Muscle layer of duodenum (tissue), 2 donors: ENCODE measurements around the gene MROH8.
A peak's percentile ranks its signal among the peaks of the same experiment; 100 is the strongest.

Experiments
- H3K27ac ChIP-seq: one replicate; pipeline ENCODE4 v1.7.0; 2013; ENCODE audit warnings: mild to moderate bottlenecking, low read length
- H3K27me3 ChIP-seq: one replicate; pipeline ENCODE4 v1.7.0; 2013; ENCODE audit warnings: low read depth, mild to moderate bottlenecking, control low read depth, low read length
- H3K36me3 ChIP-seq, 2 donors: one replicate each; pipeline ENCODE4 v1.7.0; 2013; ENCODE audit warnings: low read length in 2 of 2, control low read depth in 1 of 2, mild to moderate bottlenecking in 1 of 2; ENCODE audit not compliant: insufficient read depth in 2 of 2, control insufficient read depth in 1 of 2
- H3K4me1 ChIP-seq, 2 donors: one replicate each; pipeline ENCODE4 v1.7.0; 2013; ENCODE audit warnings: low read length in 2 of 2, mild to moderate bottlenecking in 2 of 2, control low read depth in 1 of 2, moderate library complexity in 1 of 2; ENCODE audit not compliant: insufficient read depth in 2 of 2, control insufficient read depth in 1 of 2
- H3K4me3 ChIP-seq, 2 donors: one replicate each; pipeline ENCODE4 v1.7.0; 2013; ENCODE audit warnings: low read length in 2 of 2, low read depth in 1 of 2, mild to moderate bottlenecking in 1 of 2
- H3K9me3 ChIP-seq, 2 donors: one replicate each; pipeline ENCODE4 v1.7.0; 2013; ENCODE audit warnings: low read length in 2 of 2, control low read depth in 1 of 2, mild to moderate bottlenecking in 1 of 2; ENCODE audit not compliant: control insufficient read depth in 1 of 2
- donor health status: healthy.

Gene MROH8

DNA sequence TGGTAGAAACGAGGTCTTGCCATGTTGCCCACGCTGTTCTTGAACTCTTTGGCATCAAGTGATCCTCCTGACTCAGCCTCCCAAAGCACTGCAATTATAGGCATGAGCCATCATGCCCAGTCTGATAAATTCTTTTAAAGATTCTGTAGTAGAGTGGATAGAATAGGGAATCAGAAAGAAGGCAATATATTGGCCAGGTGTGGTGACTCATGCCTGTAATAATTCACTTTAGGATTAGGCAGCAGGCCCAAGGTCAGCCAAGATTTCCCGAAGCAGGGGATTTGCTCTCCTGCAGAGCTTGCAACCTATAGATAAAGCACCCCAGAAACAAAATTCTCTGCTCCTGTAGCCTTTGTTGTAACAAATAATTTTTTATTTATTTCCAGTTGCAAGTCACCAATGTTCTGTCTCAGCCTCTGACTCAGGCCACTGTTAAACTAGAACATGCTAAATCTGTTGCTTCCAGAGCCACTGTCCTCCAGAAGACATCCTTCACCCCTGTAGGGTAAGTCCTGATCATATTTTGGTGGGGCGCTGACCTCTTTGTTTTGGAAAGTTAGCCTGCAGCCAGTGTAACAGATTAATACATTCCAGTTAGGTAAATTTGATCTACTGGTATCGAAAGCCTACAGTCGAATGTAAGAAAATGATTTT, 30.4 kb upstream of the MROH8 start:
- no peak overlapping the region for H3K4me3 ChIP-seq
- H3K36me3 ChIP-seq: peaks cover 55 to 58% of the 10 kb centered on the region in 2 donors
- no peaks in the 10 kb centered on the region for H3K27me3 ChIP-seq
- H3K4me1 ChIP-seq: no peaks in the 10 kb centered on the region
- no peaks in the 10 kb centered on the region for H3K9me3 ChIP-seq
- H3K27ac ChIP-seq: no peak overlapping the region

DNA sequence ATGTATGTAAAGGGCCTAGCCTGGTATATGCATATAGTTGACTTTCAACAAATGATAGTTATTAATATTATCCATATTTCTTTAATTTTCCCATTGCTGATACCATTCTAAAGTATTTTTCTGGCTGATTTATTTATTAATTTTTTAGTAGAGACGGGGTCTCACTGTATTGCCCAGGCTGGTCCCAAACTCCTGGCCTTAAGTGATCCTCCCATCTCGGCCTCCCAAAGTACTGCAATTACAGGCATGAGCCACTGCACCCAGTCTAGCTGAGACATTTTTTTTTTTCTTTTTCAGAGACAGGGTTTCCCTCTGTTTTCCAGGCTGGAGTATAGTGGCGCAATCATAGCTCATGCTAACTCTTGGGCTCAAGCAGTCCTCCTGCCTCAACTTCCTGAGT, 29.8 kb upstream of the MROH8 start:
- no peaks in the 10 kb centered on the region for H3K9me3 ChIP-seq
- no peak overlapping the region for H3K4me3 ChIP-seq
- H3K27me3 ChIP-seq: no peaks in the 10 kb centered on the region
- H3K27ac ChIP-seq: no peak overlapping the region
- peaks cover 55 to 64% of the 10 kb centered on the region in 2 donors for H3K36me3 ChIP-seq
- no peaks in the 10 kb centered on the region for H3K4me1 ChIP-seq

DNA sequence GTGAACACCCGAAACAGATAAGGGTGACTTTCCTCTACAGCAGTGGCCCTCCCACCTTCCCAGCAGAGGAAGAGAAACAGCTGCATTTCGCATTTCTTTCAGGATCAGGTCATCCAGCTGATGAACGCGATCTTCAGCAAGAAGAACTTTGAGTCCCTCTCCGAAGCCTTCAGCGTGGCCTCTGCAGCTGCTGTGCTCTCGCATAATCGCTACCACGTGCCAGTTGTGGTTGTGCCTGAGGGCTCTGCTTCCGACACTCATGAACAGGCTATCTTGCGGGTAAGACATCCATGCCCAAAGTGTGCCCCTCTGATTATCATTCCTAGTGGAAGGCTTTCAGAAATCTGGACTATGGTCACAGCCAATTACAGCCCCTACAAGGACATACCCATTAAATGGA, 27.8 kb upstream of the MROH8 start:
- Histone ChIP-seq H3K27ac (no peak overlapping the region), H3K4me1 (peaks cover 0 to 4% of the 10 kb centered on the region in 2 donors), H3K27me3 (no peaks in the 10 kb centered on the region), H3K9me3 (no peaks in the 10 kb centered on the region), H3K36me3 (peaks cover 53 to 62% of the 10 kb centered on the region in 2 donors), H3K4me3 (no peak overlapping the region)

DNA sequence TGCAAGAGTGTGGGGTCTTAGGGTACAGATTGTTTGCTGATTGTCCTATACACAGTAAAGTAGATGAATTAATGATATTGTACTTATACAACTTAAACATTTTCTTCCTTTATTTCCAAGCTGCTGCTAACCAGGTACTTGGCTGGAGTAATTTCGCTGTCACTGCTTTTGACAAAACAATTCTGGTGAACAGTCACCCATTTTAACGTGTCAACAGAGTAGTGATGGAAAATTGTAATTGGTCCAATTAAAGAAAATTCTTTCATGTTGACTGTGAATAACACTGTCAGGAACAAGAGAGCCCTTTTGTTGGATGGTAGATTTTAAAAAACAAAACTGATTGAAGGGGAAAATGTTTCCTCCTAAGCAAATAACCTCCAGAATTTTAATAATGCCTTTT, 26.4 kb upstream of the MROH8 start:
- Histone ChIP-seq H3K27ac (no peak overlapping the region), H3K4me1 (peaks cover 0 to 4% of the 10 kb centered on the region in 2 donors), H3K4me3 (no peak overlapping the region), H3K9me3 (no peaks in the 10 kb centered on the region), H3K36me3 (peaks cover 56 to 67% of the 10 kb centered on the region in 2 donors), H3K27me3 (no peaks in the 10 kb centered on the region)

DNA sequence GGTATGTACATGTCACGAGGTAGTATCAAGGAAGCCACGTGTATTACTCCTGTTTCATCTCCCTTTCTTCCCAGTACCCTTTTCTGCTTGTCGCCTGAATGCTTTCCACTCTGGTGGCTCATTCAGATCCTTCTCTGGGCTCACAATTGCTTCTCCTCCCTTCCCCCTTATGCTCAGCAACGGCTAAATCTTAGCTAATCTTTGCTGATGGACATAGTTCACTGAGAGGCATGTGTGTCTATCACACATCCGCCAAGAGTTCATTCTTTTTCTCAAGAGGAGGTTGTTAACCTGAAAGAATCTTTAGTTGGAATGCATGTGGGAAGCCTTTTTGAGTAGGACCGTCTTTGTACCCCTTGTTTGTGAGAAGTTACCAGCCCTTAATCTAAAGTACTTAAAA, 25.8 kb upstream of the MROH8 start:
- Histone ChIP-seq H3K4me3 (no peak overlapping the region), H3K36me3 (peaks cover 62 to 73% of the 10 kb centered on the region in 2 donors), H3K27me3 (no peaks in the 10 kb centered on the region), H3K9me3 (no peaks in the 10 kb centered on the region), H3K4me1 (peaks cover 0 to 4% of the 10 kb centered on the region in 2 donors), H3K27ac (no peak overlapping the region)

DNA sequence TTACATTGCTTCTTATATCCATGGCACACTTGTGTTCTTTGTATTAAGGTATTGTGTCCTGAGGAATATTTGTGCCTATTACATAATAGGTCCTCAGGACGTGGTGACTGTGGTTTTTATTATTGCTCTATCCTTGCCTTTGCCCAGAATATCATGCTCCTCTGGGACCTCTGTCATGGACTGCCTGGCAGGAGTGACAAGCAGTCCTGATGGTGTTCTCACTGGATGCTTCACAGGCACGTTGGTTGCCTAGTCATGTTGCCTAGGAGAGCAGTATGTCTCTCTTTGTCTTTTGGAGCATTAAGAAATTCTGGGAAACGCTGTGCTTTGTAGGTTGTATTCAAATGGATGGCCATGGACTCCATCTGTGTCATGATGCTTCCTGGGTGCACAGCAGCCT, 24.7 kb upstream of the MROH8 start:
- no peak overlapping the region for H3K4me3 ChIP-seq
- peaks cover 61 to 69% of the 10 kb centered on the region in 2 donors for H3K36me3 ChIP-seq
- no peaks in the 10 kb centered on the region for H3K27me3 ChIP-seq
- no peak overlapping the region for H3K27ac ChIP-seq
- H3K4me1 ChIP-seq: peaks cover 0 to 4% of the 10 kb centered on the region in 2 donors
- H3K9me3 ChIP-seq: no peaks in the 10 kb centered on the region

DNA sequence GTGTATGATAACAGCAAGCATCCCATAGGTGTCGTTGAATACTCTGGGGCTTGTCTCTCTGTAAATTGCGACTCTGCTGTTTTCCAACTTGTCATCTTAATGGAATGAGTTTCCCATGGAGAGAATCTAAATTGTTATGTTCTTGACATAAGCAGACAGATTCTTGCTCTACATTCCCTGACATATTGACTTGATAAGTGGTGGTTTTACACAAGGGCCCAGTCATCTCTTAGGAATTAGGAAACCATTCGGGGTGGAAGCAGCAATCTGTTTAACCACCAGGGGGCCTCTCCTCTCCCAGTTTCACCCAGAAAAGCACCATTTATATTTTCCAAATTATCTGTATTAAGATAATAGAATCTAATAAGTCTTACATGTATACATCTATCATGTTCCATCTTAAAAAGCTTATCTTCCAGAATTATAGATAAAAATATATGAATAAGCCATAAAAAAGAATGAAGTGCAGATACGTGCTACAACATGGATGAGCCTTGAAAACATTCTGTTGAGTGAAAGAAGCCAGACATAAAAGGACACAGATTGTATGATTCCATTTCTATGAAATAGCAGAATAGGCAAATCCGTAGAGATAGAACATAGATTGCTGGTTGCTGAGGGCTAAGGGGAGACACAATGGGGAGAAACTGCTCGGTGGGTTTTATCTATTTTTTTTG, 23.1 kb upstream of the MROH8 start:
- Histone ChIP-seq H3K36me3 (peaks cover 54 to 66% of the 10 kb centered on the region in 2 donors), H3K9me3 (no peaks in the 10 kb centered on the region), H3K27me3 (no peaks in the 10 kb centered on the region), H3K4me1 (peaks cover 0 to 4% of the 10 kb centered on the region in 2 donors), H3K4me3 (no peak overlapping the region), H3K27ac (peak overlapping the region; percentile 40)

DNA sequence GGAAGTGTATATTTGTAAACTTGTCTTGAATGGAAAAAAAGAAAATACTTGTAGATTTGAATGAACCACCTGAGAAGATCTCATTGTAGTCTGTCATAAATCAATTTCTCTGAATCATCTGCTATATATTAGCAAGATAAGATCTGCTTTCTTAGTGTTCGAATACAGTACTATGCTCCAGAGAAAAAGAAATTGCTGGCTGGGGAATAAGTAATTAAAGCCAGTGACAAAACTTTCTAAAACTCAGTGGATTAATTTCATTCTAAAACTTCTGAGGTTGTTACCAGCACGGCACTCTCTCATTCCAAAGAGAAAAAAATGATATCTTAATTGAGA, 22.4 kb upstream of the MROH8 start:
- no peaks in the 10 kb centered on the region for H3K9me3 ChIP-seq
- no peak overlapping the region for H3K4me3 ChIP-seq
- H3K27ac ChIP-seq: peak overlapping the region; percentile 40
- H3K27me3 ChIP-seq: no peaks in the 10 kb centered on the region
- peaks cover 0 to 4% of the 10 kb centered on the region in 2 donors for H3K4me1 ChIP-seq
- H3K36me3 ChIP-seq: peaks cover 48 to 60% of the 10 kb centered on the region in 2 donors

DNA sequence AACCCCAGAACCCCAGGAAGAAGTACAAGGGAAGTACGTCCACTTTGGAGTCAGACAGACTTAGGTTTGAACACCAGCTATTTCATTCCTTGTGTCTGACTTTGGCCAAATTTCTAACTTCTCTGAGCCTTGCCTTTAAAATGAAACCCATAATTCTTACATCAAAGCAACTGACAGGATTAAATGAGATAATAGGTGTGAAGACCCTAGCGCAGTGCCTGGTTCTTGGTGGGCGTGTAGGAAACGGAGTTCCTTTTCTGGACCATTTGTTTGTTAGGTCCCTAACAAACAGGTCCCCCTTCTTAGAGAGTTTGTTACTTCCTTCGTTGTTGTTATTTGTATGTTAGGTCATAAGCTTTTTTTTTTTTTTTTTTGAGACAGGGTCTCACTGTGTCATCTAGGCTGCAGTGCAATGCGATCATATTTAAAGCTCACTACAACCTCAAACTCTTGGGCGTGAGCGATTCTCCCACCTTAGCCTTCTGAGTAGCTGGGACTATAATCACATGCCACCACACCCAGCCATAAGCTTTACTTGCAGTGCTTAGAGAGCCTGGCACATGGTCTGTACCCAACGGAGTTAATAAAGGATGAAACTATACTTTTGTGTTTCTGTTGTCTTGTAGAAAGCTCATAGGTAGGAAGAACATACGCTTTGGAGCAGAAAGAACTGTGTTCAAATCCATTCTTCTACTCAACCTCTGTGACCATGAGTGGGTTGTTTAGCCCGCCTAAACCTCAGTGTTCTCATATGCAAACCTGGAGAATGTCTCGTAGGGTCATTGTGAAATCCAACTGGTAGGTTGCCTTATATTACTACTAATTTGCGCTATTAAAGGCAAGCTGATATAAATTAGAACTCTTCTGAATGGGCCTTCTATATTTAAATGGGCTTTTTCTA, 21.8 kb upstream of the MROH8 start:
- Histone ChIP-seq H3K9me3 (no peaks in the 10 kb centered on the region), H3K27ac (peak overlapping the region; percentile 24), H3K4me1 (peaks cover 0 to 4% of the 10 kb centered on the region in 2 donors), H3K36me3 (peaks cover 48 to 60% of the 10 kb centered on the region in 2 donors), H3K4me3 (no peak overlapping the region), H3K27me3 (no peaks in the 10 kb centered on the region)

DNA sequence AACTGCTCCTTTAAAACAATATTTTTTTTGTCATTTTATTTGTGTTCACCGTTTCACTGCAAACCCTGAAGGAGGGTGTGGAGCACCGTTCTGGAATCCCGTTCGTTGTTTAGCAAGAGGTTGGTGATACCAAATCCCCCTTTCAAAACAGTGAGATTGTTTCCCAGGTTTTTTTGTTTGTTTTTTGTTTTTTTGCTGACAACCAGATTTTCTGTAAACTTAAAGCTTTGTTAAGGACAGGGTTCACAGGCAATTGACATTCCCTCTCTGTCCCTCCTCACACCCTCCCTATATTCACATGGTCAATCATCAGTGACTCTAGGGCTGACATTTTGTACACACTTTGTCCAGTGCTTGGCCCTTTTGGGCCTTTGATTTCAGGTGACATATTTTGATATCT, 21.0 kb upstream of the MROH8 start:
- no peak overlapping the region for H3K4me3 ChIP-seq
- H3K27ac ChIP-seq: no peak overlapping the region
- no peaks in the 10 kb centered on the region for H3K9me3 ChIP-seq
- H3K27me3 ChIP-seq: no peaks in the 10 kb centered on the region
- peaks cover 41 to 55% of the 10 kb centered on the region in 2 donors for H3K36me3 ChIP-seq
- H3K4me1 ChIP-seq: peaks cover 0 to 4% of the 10 kb centered on the region in 2 donors

DNA sequence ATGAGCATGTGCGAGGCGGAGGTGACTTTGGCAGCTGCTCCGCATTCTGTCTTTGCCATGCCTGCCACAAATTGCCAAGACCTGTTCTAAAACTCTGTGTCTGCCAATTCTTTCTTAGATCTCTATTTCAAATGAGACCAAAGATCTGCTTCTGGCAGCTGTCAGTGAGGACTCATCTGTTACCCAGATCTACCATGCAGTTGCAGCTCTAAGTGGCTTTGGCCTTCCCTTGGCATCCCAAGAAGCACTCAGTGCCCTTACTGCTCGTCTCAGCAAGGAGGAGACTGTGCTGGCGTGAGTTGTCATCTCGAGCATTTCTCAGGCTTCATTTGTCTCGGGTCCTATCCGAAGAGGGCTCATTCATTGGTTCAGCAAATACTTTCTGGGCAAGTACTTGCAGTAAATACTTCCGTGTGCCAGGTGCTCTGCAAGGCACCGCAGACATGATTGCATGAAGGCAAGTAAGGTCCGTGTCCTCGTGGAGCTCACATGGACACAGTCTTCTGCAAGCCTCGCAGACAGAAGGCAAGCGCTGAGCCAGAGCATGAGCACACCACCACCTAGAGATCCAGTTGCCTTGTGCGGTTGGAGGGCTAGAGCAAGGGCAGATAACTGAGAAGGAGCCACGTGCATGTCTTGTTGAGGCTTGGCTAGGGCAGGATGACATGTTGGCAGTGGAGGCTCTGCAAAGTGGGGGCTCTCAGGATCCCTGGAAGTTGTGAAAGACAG, 19.7 kb upstream of the MROH8 start:
- Histone ChIP-seq H3K4me1 (peaks cover 0 to 13% of the 10 kb centered on the region in 2 donors), H3K9me3 (no peaks in the 10 kb centered on the region), H3K27ac (no peak overlapping the region), H3K4me3 (no peak overlapping the region), H3K36me3 (peaks cover 28 to 42% of the 10 kb centered on the region in 2 donors), H3K27me3 (no peaks in the 10 kb centered on the region)
